Endodermal cell (in vitro differentiated cells): ENCODE measurements around the gene CSNK2A1. TPM values are rescaled to one million over a fixed set of nuclear protein-coding genes. Genes with fewer than 3 reads are reported as not detected.
A peak's percentile ranks its signal among the peaks of the same experiment; 100 is the strongest.

Source experiments
- DNase-seq: peaks from one replicate; pipeline ENCODE4 v3.0.0-alpha.2; 2017
- H3K27ac ChIP-seq: 2 replicates; pipeline ENCODE4 v1.5.1; 2013; ENCODE audit warnings: mild to moderate bottlenecking, low read depth, low read length, moderate library complexity
- H3K27me3 ChIP-seq: 2 replicates; pipeline ENCODE4 v1.6.1; 2013; ENCODE audit warnings: mild to moderate bottlenecking, low read length, moderate library complexity; ENCODE audit not compliant: insufficient read depth, control insufficient read depth, poor library complexity, severe bottlenecking
- H3K36me3 ChIP-seq: 2 replicates; pipeline ENCODE4 v1.7.0; 2013; ENCODE audit warnings: mild to moderate bottlenecking, low read length, moderate library complexity; ENCODE audit not compliant: control insufficient read depth, insufficient read depth
- H3K4me1 ChIP-seq: one replicate; pipeline ENCODE4 v1.7.0; 2013; ENCODE audit warnings: low read length; ENCODE audit not compliant: control insufficient read depth, insufficient read depth
- H3K4me3 ChIP-seq: 2 replicates; pipeline ENCODE4 v1.5.1; 2013; ENCODE audit warnings: mild to moderate bottlenecking, low read length, moderate library complexity
- H3K9ac ChIP-seq: 2 replicates; pipeline ENCODE4 v1.6.1; 2013; ENCODE audit warnings: mild to moderate bottlenecking, low read length, moderate library complexity; ENCODE audit not compliant: poor library complexity, severe bottlenecking; ENCODE audit errors: extremely low read depth
- H3K9me3 ChIP-seq: 2 replicates; pipeline ENCODE4 v1.6.1; 2013; ENCODE audit warnings: mild to moderate bottlenecking, low read length, moderate library complexity; ENCODE audit not compliant: control insufficient read depth
- H3K27ac Mint-ChIP-seq: 2 replicates; pipeline ENCODE4 v1.8.0; 2020; ENCODE audit warnings: mixed read lengths
- H3K27me3 Mint-ChIP-seq: 2 replicates; pipeline ENCODE4 v1.8.0; 2021; ENCODE audit warnings: mild to moderate bottlenecking, mixed read lengths; ENCODE audit not compliant: insufficient read depth
- H3K36me3 Mint-ChIP-seq: 2 replicates; pipeline ENCODE4 v1.8.0; 2020; ENCODE audit warnings: low read depth, mixed read lengths
- H3K4me1 Mint-ChIP-seq: 2 replicates; pipeline ENCODE4 v1.8.0; 2020; ENCODE audit warnings: mixed read lengths
- H3K4me3 Mint-ChIP-seq: 2 replicates; pipeline ENCODE4 v1.8.0; 2020; ENCODE audit warnings: mild to moderate bottlenecking, moderate library complexity, mixed read lengths
- H3K9me3 Mint-ChIP-seq: 2 replicates; pipeline ENCODE4 v1.8.0; 2020; ENCODE audit warnings: mild to moderate bottlenecking, mixed read lengths
- CTCF ChIP-seq: fragments of 200-600 bp; sonication (generic); conservative IDR thresholded peaks from 2 replicates; pipeline ENCODE4 v1.5.0; 2021; ENCODE audit warnings: antibody characterized with exemption, mild to moderate bottlenecking
- WGBS, 2 experiments: methylation state at CpG; one replicate each; pipeline versions ENCODE4 v1.1.5 to v1.1.7; 2013; ENCODE audit warnings: missing lambda C conversion rate in 2 of 2, mixed read lengths in 1 of 2; ENCODE audit not compliant: insufficient coverage in 1 of 2, insufficient read length in 1 of 2; 5-methylcytosine and 5-hydroxymethylcytosine counted together
- long read RNA-seq, 4 experiments: library from polyadenylated mRNA in 2 of 4; library from RNA in 1 of 4; library from capped mRNA in 1 of 4; stranded (forward) in 3 of 4; unstranded in 1 of 4; transcript quantifications; one replicate each; pipeline ENCODE4 v2.0.0, GENCODE V29; 2020 to 2021; ENCODE audit warnings: inconsistent platforms in 1 of 4
- polyA plus RNA-seq, 2 experiments: library from polyadenylated mRNA; stranded (reverse); fragments of 50-300 nt; gene quantifications; one replicate each; pipeline ENCODE4 v1.2.3, GENCODE V29; 2013
- total RNA-seq, 2 donors: library from RNA; stranded (reverse); fragmentation: NEBNext Ultra II Directional in 1 of 2; extraction: Animal tissue kit (Norgen Biotek cat#: 25700) in 1 of 2; gene quantifications; 2 replicates in 1 of 2; 3 replicates in 1 of 2; pipeline ENCODE4 v1.2.1, GENCODE V29; 2021

Gene CSNK2A1
- 100 to 1,000 TPM; 202 to 239 TPM for total RNA-seq
- polyA plus RNA-seq (2013, experiment 1 of 2) = 150 TPM
- 149 TPM for polyA plus RNA-seq (2013, experiment 2 of 2)
- long read RNA-seq, experiment 1, full-length matches to known transcripts = 21 of 60 reads
- long read RNA-seq, experiment 1, partial matches to known transcripts = 14 of 60 reads
- long read RNA-seq, experiment 1, other reads (novel, unspliced or antisense) = 25 of 60 reads
- long read RNA-seq, experiment 2, full-length matches to known transcripts = 207 of 249 reads
- long read RNA-seq, experiment 2, partial matches to known transcripts = 19 of 249 reads
- long read RNA-seq, experiment 2, other reads (novel, unspliced or antisense) = 23 of 249 reads
- long read RNA-seq, experiment 3, full-length matches to known transcripts = 381 of 417 reads
- long read RNA-seq, experiment 3, partial matches to known transcripts = 8 of 417 reads
- long read RNA-seq, experiment 3, other reads (novel, unspliced or antisense) = 28 of 417 reads
- long read RNA-seq, experiment 4, full-length matches to known transcripts = 109 of 282 reads
- long read RNA-seq, experiment 4, partial matches to known transcripts = 6 of 282 reads
- long read RNA-seq, experiment 4, other reads (novel, unspliced or antisense) = 167 of 282 reads

DNA sequence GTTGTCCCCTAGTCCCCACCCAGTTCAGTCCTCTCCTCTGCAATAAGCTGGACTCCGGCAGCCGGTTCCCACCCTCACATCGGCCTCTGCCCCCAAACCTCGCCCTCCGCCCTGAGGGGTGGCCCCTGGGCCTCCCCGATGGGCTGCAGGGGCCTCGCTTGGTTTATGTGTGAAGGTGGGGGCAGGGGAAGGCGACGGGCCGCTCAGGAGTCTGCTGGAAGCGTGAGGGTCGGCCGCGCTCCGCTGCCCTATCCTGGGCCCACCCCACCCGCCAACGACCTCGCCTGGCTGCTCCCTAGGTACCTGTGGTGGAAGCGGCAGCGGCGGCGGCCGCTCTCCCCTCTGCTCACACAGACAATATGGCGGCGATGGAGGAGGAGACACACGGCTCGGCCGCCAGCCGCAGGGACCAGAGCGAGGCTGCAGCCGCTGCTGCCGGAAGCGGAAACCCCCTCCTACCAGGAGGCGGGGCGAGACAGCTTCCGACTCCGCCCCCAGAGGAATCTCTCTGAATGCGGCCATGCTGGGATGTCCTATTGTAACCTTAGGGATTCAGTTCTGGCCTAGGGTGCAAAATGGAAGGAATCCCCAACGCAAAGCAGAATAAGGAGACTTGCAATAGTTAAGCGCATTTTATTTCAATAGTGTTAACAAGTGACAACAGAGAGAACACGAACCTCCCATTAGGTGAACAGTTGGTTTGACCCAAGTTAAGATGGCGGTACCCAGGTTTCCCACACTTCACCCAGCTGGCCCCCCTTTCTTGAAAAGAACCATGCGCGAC, at the start of gene CSNK2A1:
Gene CSNK2A1, minus strand, starts transcription at position 422 of the 784 bp plus-strand sequence. CDS start 35,239 bp downstream, outside the sequence.
- Mint-ChIP-seq H3K4me1 (peaks cover 39% of the 10 kb centered on the region), H3K36me3 (peaks cover 27% of the 10 kb centered on the region), H3K27ac (peak within 1 kb of the TSS; percentile 98), H3K27me3 (peaks cover 14% of the 10 kb centered on the region), H3K4me3 (peak within 1 kb of the TSS; percentile 73), H3K9me3 (peaks cover 6% of the 10 kb centered on the region)
- 0 to 4% methylated on average over 17 to 44 of the region's 44 CpGs for WGBS, 2 experiments
- H3K27me3 ChIP-seq = peaks cover 25% of the 10 kb centered on the region
- peaks cover 30% of the 10 kb centered on the region for H3K36me3 ChIP-seq
- peak within 1 kb of the TSS; percentile 80 for H3K9ac ChIP-seq
- peak within 1 kb of the TSS; percentile 97 for H3K27ac ChIP-seq
- peak; percentile 98 for DNase-seq
- TF ChIP-seq CTCF = no peak
- H3K4me1 ChIP-seq = no peaks in the 10 kb centered on the region
- H3K4me3 ChIP-seq = peak within 1 kb of the TSS; percentile 98
- H3K9me3 ChIP-seq = peaks cover 12% of the 10 kb centered on the region

DNA sequence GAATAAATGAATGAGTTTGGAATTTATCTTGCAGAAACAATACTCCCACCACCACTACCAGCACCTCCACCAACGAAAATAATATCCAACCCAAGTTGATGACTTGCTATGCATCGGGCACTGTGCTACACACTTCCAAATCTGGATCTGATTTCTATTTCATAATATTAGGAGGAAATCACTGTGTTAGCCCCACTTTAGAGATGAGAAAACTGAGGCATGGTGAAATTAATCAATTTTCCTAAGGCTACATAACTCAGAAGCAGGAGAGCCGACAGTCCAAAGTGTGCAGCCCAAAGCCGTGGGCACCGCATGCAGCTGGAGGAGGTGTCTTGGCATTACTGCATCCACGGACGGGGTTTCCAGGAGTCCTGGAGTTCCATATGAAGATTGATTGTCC, 48.9 kb upstream of the CSNK2A1 start:
- H3K9ac ChIP-seq = no peak overlapping the region
- no peaks in the 10 kb centered on the region for H3K4me1 ChIP-seq
- Mint-ChIP-seq H3K9me3 (no peaks in the 10 kb centered on the region), H3K27ac (no peak overlapping the region), H3K36me3 (no peaks in the 10 kb centered on the region), H3K4me3 (no peak overlapping the region), H3K27me3 (peaks cover 7% of the 10 kb centered on the region), H3K4me1 (no peaks in the 10 kb centered on the region)
- WGBS, 2 experiments = 92 to 93% methylated on average over 5 to 7 of the region's 7 CpGs
- no peak overlapping the region for H3K4me3 ChIP-seq
- no peak for TF ChIP-seq CTCF
- H3K27ac ChIP-seq = no peak overlapping the region
- no peak for DNase-seq
- no peaks in the 10 kb centered on the region for H3K27me3 ChIP-seq
- no peaks in the 10 kb centered on the region for H3K9me3 ChIP-seq
- no peaks in the 10 kb centered on the region for H3K36me3 ChIP-seq

DNA sequence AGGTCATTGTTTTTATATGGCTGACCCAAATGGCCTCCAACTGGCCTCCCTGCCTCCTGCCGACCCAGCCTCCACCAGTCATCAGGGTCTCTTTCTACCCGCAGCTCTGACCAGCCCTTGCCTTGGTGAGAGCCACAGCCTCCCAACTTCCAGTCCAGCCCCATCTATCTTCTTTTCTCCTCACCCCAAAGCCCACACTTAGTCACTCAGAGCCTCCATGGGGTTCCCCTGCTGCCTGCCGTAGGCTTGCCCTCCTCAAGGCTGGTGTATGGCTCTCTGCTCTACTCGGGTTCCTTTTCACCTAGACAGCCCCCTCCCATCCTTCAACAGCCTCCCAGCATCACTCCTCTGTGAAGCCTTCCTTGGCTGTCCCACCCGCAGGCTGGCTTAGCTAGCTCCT, 48.4 kb upstream of the CSNK2A1 start:
- Histone ChIP-seq H3K27me3 (no peaks in the 10 kb centered on the region), H3K27ac (no peak overlapping the region), H3K9me3 (no peaks in the 10 kb centered on the region), H3K4me1 (no peaks in the 10 kb centered on the region), H3K9ac (no peak overlapping the region), H3K4me3 (no peak overlapping the region), H3K36me3 (no peaks in the 10 kb centered on the region)
- no peak for DNase-seq
- WGBS, 2 experiments = 88% methylated on average over 1 to 5 of the region's 5 CpGs
- Mint-ChIP-seq H3K27ac (no peak overlapping the region), H3K4me3 (no peak overlapping the region), H3K27me3 (peaks cover 7% of the 10 kb centered on the region), H3K4me1 (no peaks in the 10 kb centered on the region), H3K36me3 (no peaks in the 10 kb centered on the region), H3K9me3 (no peaks in the 10 kb centered on the region)
- no peak for TF ChIP-seq CTCF
